ENCODE measurements around the gene PRPS2.

GRCh38 chrX:12871257-12871656, 80.0 kb downstream of the PRPS2 start:
- TF ChIP-seq PAF1 (CRISPR knock-in tag; IDR thresholded peaks at IDR 0.05), result no peak
- no peak for TF ChIP-seq HNF1A (IDR thresholded peaks at IDR 0.05; ENCODE audit: low read depth)
- TF ChIP-seq HNF1A (CRISPR knock-in tag; IDR thresholded peaks at IDR 0.05; ENCODE audit: borderline replicate concordance), result no peak
- no peak for TF ChIP-seq FOSL2 (CRISPR knock-in tag; IDR thresholded peaks at IDR 0.05)
- no peak for TF ChIP-seq BHLHE40 (IDR thresholded peaks at IDR 0.05; ENCODE audit: low read length)
- TF ChIP-seq, protein P1, sequence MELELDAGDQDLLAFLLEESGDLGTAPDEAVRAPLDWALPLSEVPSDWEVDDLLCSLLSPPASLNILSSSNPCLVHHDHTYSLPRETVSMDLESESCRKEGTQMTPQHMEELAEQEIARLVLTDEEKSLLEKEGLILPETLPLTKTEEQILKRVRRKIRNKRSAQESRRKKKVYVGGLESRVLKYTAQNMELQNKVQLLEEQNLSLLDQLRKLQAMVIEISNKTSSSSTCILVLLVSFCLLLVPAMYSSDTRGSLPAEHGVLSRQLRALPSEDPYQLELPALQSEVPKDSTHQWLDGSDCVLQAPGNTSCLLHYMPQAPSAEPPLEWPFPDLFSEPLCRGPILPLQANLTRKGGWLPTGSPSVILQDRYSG (CRISPR knock-in tag; IDR thresholded peaks at IDR 0.05), result no peak
- TF ChIP-seq RNF2 (conservative IDR thresholded peaks at IDR 0.05; ENCODE audit: low read depth), result no peak
- no peak for TF ChIP-seq NR0B2 (CRISPR knock-in tag; IDR thresholded peaks at IDR 0.05)
- TF ChIP-seq HNRNPK (IDR thresholded peaks at IDR 0.05; ENCODE audit: low read depth, low read length, poor library complexity, severe bottlenecking), result no peak
- no peak for TF ChIP-seq EP300 (IDR thresholded peaks at IDR 0.05; ENCODE audit: low read depth in 2 of 2, low read length in 2 of 2)
- no peak for TF ChIP-seq EP300 (CRISPR knock-in tag; IDR thresholded peaks at IDR 0.05; ENCODE audit: borderline replicate concordance)
- TF ChIP-seq POLR2AphosphoS5 (IDR thresholded peaks at IDR 0.05; ENCODE audit: low read depth, low read length), result no peak
- no peak for TF ChIP-seq CTCF (CRISPR knock-in tag; IDR thresholded peaks at IDR 0.05)
- no peak for TF ChIP-seq NFRKB (IDR thresholded peaks at IDR 0.05)
- TF ChIP-seq HBP1 (CRISPR knock-in tag; IDR thresholded peaks at IDR 0.05; ENCODE audit: low read depth), result no peak

Measured in HepG2 (cell line).